LNCAP (cell line): ENCODE measurements around the gene ANKLE1.

Experiments
- TF ChIP-seq, protein P1 (sequence below): fragments of 450-650 bp; IDR thresholded peaks from 2 replicates; pipeline ENCODE4 v1.5.1; 2017; ENCODE audit warnings: mild to moderate bottlenecking

ANKLE1 gene

DNA sequence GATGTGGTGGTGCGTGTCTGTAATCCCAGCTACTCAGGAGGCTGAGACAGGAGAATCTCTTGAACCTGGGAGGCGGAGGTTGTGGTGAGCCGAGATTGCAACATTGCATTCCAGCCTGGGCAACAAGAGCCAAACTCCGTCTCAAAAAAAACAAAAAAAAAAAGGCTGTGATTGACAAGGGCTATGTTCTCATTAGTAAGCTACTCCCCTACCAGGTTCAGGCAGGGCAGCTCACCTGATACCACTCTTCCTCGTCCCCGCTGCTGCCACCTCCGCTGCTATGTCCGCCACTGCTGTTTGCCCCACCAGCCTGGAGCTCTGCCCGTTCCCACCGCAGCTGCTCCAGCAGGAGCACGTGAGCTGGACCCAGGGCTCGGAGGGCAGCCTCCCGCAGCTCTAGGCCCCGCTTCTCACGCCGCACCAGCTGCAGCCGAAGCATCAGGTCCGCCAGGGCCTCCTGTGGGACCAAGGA, 26.5 kb upstream of the ANKLE1 start:
- TF ChIP-seq, protein P1, sequence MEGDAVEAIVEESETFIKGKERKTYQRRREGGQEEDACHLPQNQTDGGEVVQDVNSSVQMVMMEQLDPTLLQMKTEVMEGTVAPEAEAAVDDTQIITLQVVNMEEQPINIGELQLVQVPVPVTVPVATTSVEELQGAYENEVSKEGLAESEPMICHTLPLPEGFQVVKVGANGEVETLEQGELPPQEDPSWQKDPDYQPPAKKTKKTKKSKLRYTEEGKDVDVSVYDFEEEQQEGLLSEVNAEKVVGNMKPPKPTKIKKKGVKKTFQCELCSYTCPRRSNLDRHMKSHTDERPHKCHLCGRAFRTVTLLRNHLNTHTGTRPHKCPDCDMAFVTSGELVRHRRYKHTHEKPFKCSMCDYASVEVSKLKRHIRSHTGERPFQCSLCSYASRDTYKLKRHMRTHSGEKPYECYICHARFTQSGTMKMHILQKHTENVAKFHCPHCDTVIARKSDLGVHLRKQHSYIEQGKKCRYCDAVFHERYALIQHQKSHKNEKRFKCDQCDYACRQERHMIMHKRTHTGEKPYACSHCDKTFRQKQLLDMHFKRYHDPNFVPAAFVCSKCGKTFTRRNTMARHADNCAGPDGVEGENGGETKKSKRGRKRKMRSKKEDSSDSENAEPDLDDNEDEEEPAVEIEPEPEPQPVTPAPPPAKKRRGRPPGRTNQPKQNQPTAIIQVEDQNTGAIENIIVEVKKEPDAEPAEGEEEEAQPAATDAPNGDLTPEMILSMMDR = no peak

GRCh38 chr19:17256130-17256529, 25.6 kb upstream of the ANKLE1 start:
- TF ChIP-seq, protein P1 = no peak

- TF ChIP-seq, protein P1 = no peak
Observed at GRCh38 chr19:17259118-17259780, 22.5 kb upstream of the ANKLE1 start.

DNA sequence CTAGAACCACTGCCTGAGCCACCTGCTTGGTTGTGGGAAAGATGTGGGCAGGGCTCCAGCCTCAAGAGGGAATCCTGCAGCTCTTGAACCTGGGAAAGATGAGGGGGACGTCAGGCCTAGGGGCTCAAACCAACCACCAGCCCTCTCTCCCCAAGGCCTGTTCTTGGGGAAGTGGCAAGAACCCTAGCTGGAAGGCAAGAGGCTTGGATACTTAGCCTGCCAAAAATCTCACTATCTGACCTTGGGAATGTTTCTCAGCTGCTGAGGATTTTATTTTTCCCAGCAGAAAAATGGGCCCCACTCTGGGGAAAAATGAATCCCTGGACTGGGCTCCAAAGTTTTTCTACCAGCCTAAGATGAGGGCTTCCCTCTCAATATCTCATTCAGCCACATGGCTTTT, 21.8 kb upstream of the ANKLE1 start:
- TF ChIP-seq, protein P1 = no peak

- TF ChIP-seq, protein P1 = peak; percentile 95
Observed at GRCh38 chr19:17260842-17261325, 20.8 kb upstream of the ANKLE1 start.

DNA sequence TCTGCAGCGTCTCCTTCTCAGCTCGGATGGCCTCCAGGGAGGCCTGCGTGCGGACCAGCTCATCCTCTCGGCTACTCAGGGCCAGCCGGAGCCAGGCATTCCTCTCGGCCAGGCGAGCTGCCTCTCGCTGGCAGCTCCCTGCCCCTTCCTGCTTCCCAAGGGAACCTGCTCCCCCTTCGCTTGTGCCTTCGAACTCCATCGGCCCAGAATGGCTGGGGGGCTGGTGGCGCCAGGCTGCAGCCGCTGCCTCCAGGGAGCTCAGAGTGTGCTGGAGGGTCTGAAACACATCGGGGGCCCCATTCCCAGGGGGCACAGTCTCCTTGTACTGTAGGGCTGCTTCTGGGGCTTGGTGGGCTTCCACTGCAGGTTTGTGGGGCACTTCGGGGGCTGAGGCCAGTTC, 19.1 kb upstream of the ANKLE1 start:
- TF ChIP-seq, protein P1 = no peak

DNA sequence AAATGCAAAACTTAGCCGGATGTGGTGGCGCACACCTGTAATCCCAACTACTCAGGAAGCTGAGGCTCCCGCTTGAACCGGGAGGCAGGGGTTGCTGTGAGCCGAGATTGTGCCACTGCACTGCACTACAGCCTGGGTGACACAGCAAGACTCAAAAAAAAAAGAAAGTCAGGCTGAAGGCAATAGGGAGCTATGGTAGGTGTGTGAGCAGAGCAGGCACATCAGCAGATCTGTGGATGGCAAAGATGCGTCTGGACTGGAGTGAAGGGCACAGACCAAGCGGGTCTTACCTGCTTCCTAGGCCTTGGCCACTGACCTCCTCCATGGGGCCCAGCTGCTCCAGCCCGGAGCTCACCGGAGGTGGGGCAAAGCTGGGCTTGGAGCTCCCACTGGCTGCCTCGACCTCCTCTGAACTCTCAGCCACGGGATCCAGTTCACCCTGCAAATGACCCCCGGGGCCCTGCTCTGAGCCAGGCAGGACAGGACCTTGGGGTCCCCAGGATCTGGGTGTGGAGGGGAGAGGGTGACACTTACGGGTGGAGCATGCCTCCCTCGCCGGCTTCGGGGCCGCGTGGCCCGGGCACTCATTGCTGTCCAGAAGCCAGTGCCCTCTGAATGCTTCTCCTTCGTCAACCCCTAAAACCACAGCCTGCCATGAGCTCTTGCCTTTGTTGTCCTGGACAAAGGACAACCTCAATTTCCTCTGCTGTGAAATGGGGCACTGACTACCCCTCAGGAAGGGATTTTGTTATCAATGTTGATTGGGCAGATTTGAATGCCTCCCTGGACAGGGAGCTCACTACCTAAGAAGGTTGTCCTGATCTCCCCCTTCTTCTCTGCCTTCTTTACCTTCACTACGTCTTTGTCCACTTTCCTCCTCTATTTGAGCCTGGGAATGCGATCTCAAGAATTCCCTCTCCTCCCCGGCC, 17.7 kb upstream of the ANKLE1 start:
- TF ChIP-seq, protein P1 = no peak
